CD4-positive, alpha-beta memory T cell (primary cell): ENCODE results near the gene GNL2. TPM values are rescaled to one million over a fixed set of nuclear protein-coding genes. Genes with fewer than 3 reads are reported as not detected.

ENCODE experiments used
- CTCF ChIA-PET: fragments of 350-600 bp; sonication (Branson Sonifier 250); formaldehyde crosslinking; loops from one replicate; lab custom pipeline; 2021; ENCODE audit warnings: inconsistent platforms; ENCODE audit not compliant: partially characterized antibody; lab: Charles Lee
- POLR2A ChIA-PET: fragments of 350-600 bp; sonication (Branson Sonifier 250); formaldehyde crosslinking; loops from one replicate; lab custom pipeline; 2021; ENCODE audit not compliant: partially characterized antibody; lab: Charles Lee
- DNase-seq, 5 donors: peaks; one replicate each; pipeline versions ENCODE4 v3.0.0 to v3.0.0-alpha.2; 2020 to 2022; ENCODE audit warnings: mixed read lengths in 1 of 5
- H3K27ac ChIP-seq: one replicate; pipeline ENCODE4 v1.7.0; 2013; ENCODE audit warnings: low read depth, low read length
- H3K27me3 ChIP-seq: 2 replicates; pipeline ENCODE4 v1.7.0; 2013; ENCODE audit warnings: mild to moderate bottlenecking, low read length, moderate library complexity; ENCODE audit not compliant: insufficient read depth
- H3K36me3 ChIP-seq: 2 replicates; pipeline ENCODE4 v1.7.0; 2013; ENCODE audit warnings: mild to moderate bottlenecking, low read length, moderate library complexity; ENCODE audit not compliant: insufficient read depth
- H3K4me1 ChIP-seq: 2 replicates; pipeline ENCODE4 v1.7.0; 2013; ENCODE audit warnings: mild to moderate bottlenecking, low read length, moderate library complexity; ENCODE audit not compliant: insufficient read depth
- H3K4me3 ChIP-seq, 2 donors: one replicate each; pipeline ENCODE4 v1.7.0; 2013; ENCODE audit warnings: low read length in 2 of 2, mild to moderate bottlenecking in 1 of 2
- H3K9me3 ChIP-seq, 2 donors: one replicate each; pipeline ENCODE4 v1.7.0; 2013; ENCODE audit warnings: low read length in 2 of 2, control low read depth in 1 of 2; ENCODE audit not compliant: control insufficient read depth in 1 of 2
- H3K27ac Mint-ChIP-seq, 7 donors: one replicate each; pipeline ENCODE4 v1.8.0; 2020 to 2021; ENCODE audit warnings: mixed read lengths in 7 of 7, mild to moderate bottlenecking in 6 of 7, inconsistent platforms in 3 of 7, moderate library complexity in 3 of 7
- H3K27me3 Mint-ChIP-seq, 2 donors: one replicate each; pipeline ENCODE4 v1.8.0; 2020 to 2021; ENCODE audit warnings: mixed read lengths in 2 of 2
- H3K36me3 Mint-ChIP-seq, 2 donors: one replicate each; pipeline ENCODE4 v1.8.0; 2020 to 2021; ENCODE audit warnings: mixed read lengths in 2 of 2, inconsistent platforms in 1 of 2, mild to moderate bottlenecking in 1 of 2
- H3K4me1 Mint-ChIP-seq, 4 donors: one replicate each; pipeline ENCODE4 v1.8.0; 2020 to 2021; ENCODE audit warnings: mixed read lengths in 4 of 4, mild to moderate bottlenecking in 1 of 4
- H3K4me3 Mint-ChIP-seq, 8 donors: one replicate each; pipeline ENCODE4 v1.8.0; 2020 to 2021; ENCODE audit warnings: mixed read lengths in 8 of 8, mild to moderate bottlenecking in 7 of 8, moderate library complexity in 6 of 8, inconsistent platforms in 3 of 8
- H3K9me3 Mint-ChIP-seq, 8 donors: one replicate each; pipeline ENCODE4 v1.8.0; 2020 to 2021; ENCODE audit warnings: mixed read lengths in 8 of 8, mild to moderate bottlenecking in 5 of 8, inconsistent platforms in 3 of 8, moderate library complexity in 1 of 8
- intact Hi-C: fragments of 100-400 bp; cut with micrococcal nuclease; formaldehyde crosslinking; loops from one replicate; pipeline ENCODE4 v1.15.1; 2023
- polyA plus RNA-seq, 2 donors: library from polyadenylated mRNA; unstranded; fragments of 300-500 nt; fragmentation: Illumina TruSeq; gene quantifications; one replicate each; pipeline ENCODE4 v1.2.3, GENCODE V29; 2021
- total RNA-seq, 2 experiments: library from RNA; stranded (reverse); gene quantifications; one replicate each; pipeline ENCODE4 v1.2.3, GENCODE V29; 2021

Gene GNL2
- total and polyA plus RNA-seq, 4 experiments from 2014 or later: 33.6 to 56.3 (median 35.5) TPM

GRCh38 chr1:37622131-37622530 is 26.4 kb upstream of the GNL2 start:
- H3K36me3 Mint-ChIP-seq: no peaks in the 10 kb centered on the region
- Histone ChIP-seq H3K27ac (no peak overlapping the region), H3K4me1 (no peaks in the 10 kb centered on the region), H3K36me3 (no peaks in the 10 kb centered on the region), H3K9me3 (no peaks in the 10 kb centered on the region), H3K4me3 (no peak overlapping the region), H3K27me3 (peaks cover 18% of the 10 kb centered on the region)
- ChIA-PET CTCF (interaction anchor here (1.1 kb wide), 1 partner anchor 60 kb away, joined by 3 read pairs; no protein-coding TSS in a partner anchor), POLR2A (no interaction called here)
- no peak for DNase-seq
- intact Hi-C loops: no loop called here
- H3K9me3 Mint-ChIP-seq: no peaks in the 10 kb centered on the region
- H3K27me3 Mint-ChIP-seq: peaks cover 33 to 36% of the 10 kb centered on the region in 2 donors
- no peaks in the 10 kb centered on the region for H3K4me1 Mint-ChIP-seq
- H3K4me3 Mint-ChIP-seq: no peak overlapping the region
- H3K27ac Mint-ChIP-seq: no peak overlapping the region

- ChIA-PET POLR2A (no interaction called here), CTCF (no interaction called here)
- no peak overlapping the region for H3K27ac ChIP-seq
- Mint-ChIP-seq H3K27ac (no peak overlapping the region), H3K36me3 (no peaks in the 10 kb centered on the region), H3K4me3 (no peak overlapping the region), H3K9me3 (no peaks in the 10 kb centered on the region), H3K27me3 (peaks cover 31 to 34% of the 10 kb centered on the region in 2 donors), H3K4me1 (no peaks in the 10 kb centered on the region)
- no peaks in the 10 kb centered on the region for H3K4me1 ChIP-seq
- intact Hi-C loops: no loop called here
- H3K36me3 ChIP-seq: no peaks in the 10 kb centered on the region
- H3K9me3 ChIP-seq: no peaks in the 10 kb centered on the region
- H3K4me3 ChIP-seq: no peak overlapping the region
- H3K27me3 ChIP-seq: peaks cover 19% of the 10 kb centered on the region
- DNase-seq: no peak
Measured at GRCh38 chr1:37621326-37621870, 25.7 kb upstream of the GNL2 start.

GRCh38 chr1:37620707-37621106 is 25.0 kb upstream of the GNL2 start:
- intact Hi-C loops: no loop called here
- Histone ChIP-seq H3K4me1 (no peaks in the 10 kb centered on the region), H3K27ac (no peak overlapping the region), H3K9me3 (no peaks in the 10 kb centered on the region), H3K27me3 (peaks cover 13% of the 10 kb centered on the region), H3K36me3 (no peaks in the 10 kb centered on the region), H3K4me3 (no peak overlapping the region)
- no peaks in the 10 kb centered on the region for H3K36me3 Mint-ChIP-seq
- H3K4me3 Mint-ChIP-seq: no peak overlapping the region
- POLR2A ChIA-PET: no interaction called here
- no peaks in the 10 kb centered on the region for H3K4me1 Mint-ChIP-seq
- CTCF ChIA-PET: no interaction called here
- peaks cover 31 to 34% of the 10 kb centered on the region in 2 donors for H3K27me3 Mint-ChIP-seq
- no peaks in the 10 kb centered on the region for H3K9me3 Mint-ChIP-seq
- no peak overlapping the region for H3K27ac Mint-ChIP-seq
- DNase-seq: no peak

- ChIA-PET POLR2A (no interaction called here), CTCF (interaction anchor here (1.5 kb wide), 1 partner anchor 13 kb away, joined by 4 read pairs; no protein-coding TSS in a partner anchor)
- Histone ChIP-seq H3K4me3 (no peak overlapping the region), H3K9me3 (no peaks in the 10 kb centered on the region), H3K4me1 (no peaks in the 10 kb centered on the region), H3K36me3 (no peaks in the 10 kb centered on the region), H3K27ac (no peak overlapping the region), H3K27me3 (peaks cover 6% of the 10 kb centered on the region)
- Mint-ChIP-seq H3K27me3 (peaks cover 34 to 38% of the 10 kb centered on the region in 2 donors), H3K4me3 (no peak overlapping the region), H3K27ac (no peak overlapping the region), H3K4me1 (no peaks in the 10 kb centered on the region), H3K9me3 (peaks cover 0 to 2% (median 0%) of the 10 kb centered on the region in 8 donors), H3K36me3 (no peaks in the 10 kb centered on the region)
- no peak for DNase-seq
- intact Hi-C loops: no loop called here
Measured at GRCh38 chr1:37616330-37616729, 20.6 kb upstream of the GNL2 start.

- ChIA-PET POLR2A (no interaction called here), CTCF (no interaction called here)
- intact Hi-C loops: no loop called here
Measured at GRCh38 chr1:37614105-37614504, 18.4 kb upstream of the GNL2 start.

GRCh38 chr1:37612186-37612585 is 16.4 kb upstream of the GNL2 start:
- H3K4me1 ChIP-seq: no peaks in the 10 kb centered on the region
- ChIA-PET CTCF (interaction anchor here (2.0 kb wide), 1 partner anchor 9 kb away, joined by 14 read pairs; no protein-coding TSS in a partner anchor), POLR2A (no interaction called here)
- no peak for DNase-seq
- no peak overlapping the region for H3K4me3 ChIP-seq
- Mint-ChIP-seq H3K27ac (no peak overlapping the region), H3K27me3 (peaks cover 15 to 23% of the 10 kb centered on the region in 2 donors), H3K9me3 (peaks cover 0 to 2% (median 0%) of the 10 kb centered on the region in 8 donors), H3K4me1 (no peaks in the 10 kb centered on the region), H3K36me3 (no peaks in the 10 kb centered on the region), H3K4me3 (no peak overlapping the region)
- H3K27me3 ChIP-seq: peaks cover 6% of the 10 kb centered on the region
- no peak overlapping the region for H3K27ac ChIP-seq
- intact Hi-C loops: no loop called here
- H3K36me3 ChIP-seq: no peaks in the 10 kb centered on the region
- no peaks in the 10 kb centered on the region for H3K9me3 ChIP-seq

More at GRCh38 chr1:37614105-37614504, 18.4 kb upstream of the GNL2 start:
- Mint-ChIP-seq H3K4me1 (no peaks in the 10 kb centered on the region), H3K27ac (no peak overlapping the region), H3K9me3 (peaks cover 0 to 2% (median 0%) of the 10 kb centered on the region in 8 donors), H3K27me3 (peaks cover 29 to 35% of the 10 kb centered on the region in 2 donors), H3K36me3 (no peaks in the 10 kb centered on the region), H3K4me3 (no peak overlapping the region)
- H3K27ac ChIP-seq: no peak overlapping the region
- H3K4me3 ChIP-seq: no peak overlapping the region
- H3K36me3 ChIP-seq: no peaks in the 10 kb centered on the region
- DNase-seq: no peak
- H3K27me3 ChIP-seq: peaks cover 6% of the 10 kb centered on the region
- no peaks in the 10 kb centered on the region for H3K4me1 ChIP-seq
- no peaks in the 10 kb centered on the region for H3K9me3 ChIP-seq

GRCh38 chr1:37609994-37610393 is 14.3 kb upstream of the GNL2 start:
- no peaks in the 10 kb centered on the region for H3K4me1 ChIP-seq
- H3K4me1 Mint-ChIP-seq: no peaks in the 10 kb centered on the region

More at GRCh38 chr1:37609994-37610393, 14.3 kb upstream of the GNL2 start:
- H3K4me3 ChIP-seq: no peak overlapping the region
- intact Hi-C loops: no loop called here
- H3K27me3 ChIP-seq: no peaks in the 10 kb centered on the region
- H3K9me3 ChIP-seq: no peaks in the 10 kb centered on the region
- H3K27ac ChIP-seq: no peak overlapping the region
- Mint-ChIP-seq H3K36me3 (no peaks in the 10 kb centered on the region), H3K27ac (no peak overlapping the region), H3K4me3 (no peak overlapping the region), H3K9me3 (peaks cover 0 to under 1% (median 0%) of the 10 kb centered on the region in 8 donors), H3K27me3 (peaks cover 2 to 6% of the 10 kb centered on the region in 2 donors)
- no peaks in the 10 kb centered on the region for H3K36me3 ChIP-seq
- DNase-seq: no peak
- ChIA-PET POLR2A (no interaction called here), CTCF (interaction anchor here (1.2 to 3.2 kb wide), 2 partner anchors 14 to 71 kb away, joined by 3 to 16 read pairs; partner anchors contain the start of gene GNL2)
